ENCODE results near the gene TM9SF4. TPM values are rescaled to one million over a fixed set of nuclear protein-coding genes. Genes with fewer than 3 reads are reported as not detected.

Gene TM9SF4
- total RNA-seq, 1 experiment from 2014 or later: 30.9 TPM

DNA sequence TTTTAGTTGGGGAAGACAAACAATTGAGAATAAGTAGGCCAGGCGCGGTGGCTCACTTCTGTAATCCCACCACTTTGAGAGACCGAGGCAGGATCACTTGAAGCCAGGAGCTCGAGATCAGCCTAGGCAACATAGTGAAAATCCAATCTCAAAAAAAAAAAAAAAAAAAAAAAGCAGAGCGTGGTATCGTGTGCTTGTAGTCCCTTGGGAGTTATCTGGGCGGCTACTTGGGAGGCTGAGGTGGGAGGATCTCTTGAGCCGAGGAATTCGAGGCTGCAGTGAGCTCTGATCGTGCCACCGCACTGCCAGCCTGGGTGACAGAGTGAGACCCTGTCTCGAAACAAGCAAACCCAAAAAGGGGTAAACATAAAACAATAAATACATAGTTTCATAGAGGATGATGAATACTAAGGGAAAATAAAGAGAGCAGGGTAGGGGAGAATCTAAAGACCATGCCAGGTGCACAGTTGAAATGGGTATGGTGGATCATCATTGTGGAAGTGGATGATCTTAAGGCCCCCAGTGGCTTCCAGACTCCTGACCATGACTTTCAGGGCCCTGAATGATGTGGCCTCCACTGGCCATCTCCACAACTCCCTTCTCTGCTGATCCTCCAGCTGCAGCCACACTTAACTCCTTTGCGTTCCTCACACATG lies 99.1 kb downstream of the TM9SF4 start:
- in situ Hi-C loops (cut with HindIII; ENCODE audit: low pct_unique_long_range_greater_than_20kb, low sequenced_read_pairs): no loop called here

DNA sequence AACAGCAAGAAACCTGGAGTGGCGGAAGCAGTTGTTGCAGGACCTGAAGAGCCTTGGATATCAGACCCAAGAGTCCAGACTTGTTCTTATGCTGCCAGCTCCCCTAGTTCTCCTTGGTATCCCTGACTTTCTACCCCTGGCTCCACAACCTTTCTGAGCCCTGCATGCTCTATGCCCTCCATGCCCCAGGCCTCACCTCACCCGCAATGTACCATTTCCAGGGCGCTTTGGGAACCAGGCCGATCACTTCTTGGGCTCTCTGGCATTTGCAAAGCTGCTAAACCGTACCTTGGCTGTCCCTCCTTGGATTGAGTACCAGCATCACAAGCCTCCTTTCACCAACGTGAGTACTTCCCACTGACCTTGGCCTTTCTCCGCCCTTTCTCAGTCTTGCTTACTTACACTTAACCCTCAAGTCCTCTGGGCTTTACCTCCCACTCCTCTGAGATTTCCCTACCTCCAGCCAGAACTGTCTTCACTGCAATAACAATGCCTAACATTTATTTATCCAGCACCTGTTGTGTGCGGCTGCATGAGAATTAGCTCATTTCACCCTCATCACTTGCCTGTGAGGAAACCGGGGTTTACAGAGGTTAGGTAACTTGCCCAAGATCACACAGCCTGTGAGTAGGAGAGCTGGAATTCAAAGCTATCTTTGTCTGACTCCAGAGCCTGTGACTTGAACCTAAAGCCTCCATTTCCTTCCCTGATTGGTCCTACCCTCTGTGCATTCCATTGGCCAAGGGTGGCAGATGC lies 100.5 kb downstream of the TM9SF4 start:
- DNase-seq (ENCODE audit: low read depth, low spot score): no peak
- in situ Hi-C loops (cut with HindIII; ENCODE audit: low pct_unique_long_range_greater_than_20kb, low sequenced_read_pairs): no loop called here

More for the DNA sequence above, 99.1 kb downstream of the TM9SF4 start:
- no peak for DNase-seq (ENCODE audit: low read depth, low spot score)

DNA sequence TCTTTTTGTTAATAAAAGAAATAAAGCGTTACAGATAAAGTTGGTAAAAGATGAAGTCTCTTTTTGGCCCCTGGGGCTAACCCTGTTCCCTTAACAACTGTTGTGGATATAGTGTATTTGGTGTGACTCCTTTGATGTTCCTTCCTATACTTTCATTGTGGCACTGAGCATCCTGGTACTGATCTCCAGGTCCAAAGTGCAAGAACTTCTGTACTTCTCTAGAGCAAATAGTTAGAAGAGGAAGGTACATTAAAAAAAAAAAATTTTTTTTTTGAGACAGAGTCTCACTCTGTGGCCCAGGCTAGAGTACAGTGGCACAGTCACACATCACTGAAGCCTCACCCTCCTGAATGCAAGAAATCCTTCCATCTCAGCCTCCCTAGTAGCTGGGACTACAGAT lies 104.4 kb downstream of the TM9SF4 start:
- no peak for DNase-seq (ENCODE audit: low read depth, low spot score)
- in situ Hi-C loops (cut with HindIII; ENCODE audit: low pct_unique_long_range_greater_than_20kb, low sequenced_read_pairs): no loop called here

DNA sequence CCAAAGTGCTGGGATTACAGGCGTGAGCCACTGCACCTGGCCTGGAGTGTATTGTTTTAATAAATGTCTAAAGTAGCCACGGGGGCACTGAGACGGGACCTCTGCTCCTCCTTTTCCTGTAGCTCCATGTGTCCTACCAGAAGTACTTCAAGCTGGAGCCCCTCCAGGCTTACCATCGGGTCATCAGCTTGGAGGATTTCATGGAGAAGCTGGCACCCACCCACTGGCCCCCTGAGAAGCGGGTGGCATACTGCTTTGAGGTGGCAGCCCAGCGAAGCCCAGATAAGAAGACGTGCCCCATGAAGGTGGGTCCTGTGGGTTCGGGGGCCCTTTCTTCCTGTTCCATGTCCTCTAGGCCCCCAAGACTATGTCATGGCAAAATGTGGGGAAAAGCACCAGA lies 105.6 kb downstream of the TM9SF4 start:
- in situ Hi-C loops (cut with HindIII; ENCODE audit: low pct_unique_long_range_greater_than_20kb, low sequenced_read_pairs): no loop called here
- DNase-seq (ENCODE audit: low read depth, low spot score): no peak

DNA sequence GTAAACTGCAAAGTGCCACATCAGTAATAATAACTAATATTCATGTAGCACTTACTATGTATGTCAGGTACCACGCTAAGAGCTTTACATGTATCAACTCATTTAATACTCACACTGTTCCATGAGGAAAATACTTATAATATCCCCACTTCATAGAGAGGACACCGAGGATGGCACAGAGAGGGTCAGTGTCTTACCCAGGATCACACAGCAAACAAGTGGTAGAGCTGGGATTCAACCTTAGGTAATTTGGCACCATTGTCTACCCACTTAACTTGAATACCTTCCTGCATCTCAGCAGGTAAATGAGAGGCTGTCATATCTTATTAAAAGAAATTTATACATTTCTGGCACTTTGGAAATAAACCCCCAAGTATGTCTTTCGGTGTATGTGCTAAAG lies 106.2 kb downstream of the TM9SF4 start:
- in situ Hi-C loops (cut with HindIII; ENCODE audit: low pct_unique_long_range_greater_than_20kb, low sequenced_read_pairs): no loop called here

DNA sequence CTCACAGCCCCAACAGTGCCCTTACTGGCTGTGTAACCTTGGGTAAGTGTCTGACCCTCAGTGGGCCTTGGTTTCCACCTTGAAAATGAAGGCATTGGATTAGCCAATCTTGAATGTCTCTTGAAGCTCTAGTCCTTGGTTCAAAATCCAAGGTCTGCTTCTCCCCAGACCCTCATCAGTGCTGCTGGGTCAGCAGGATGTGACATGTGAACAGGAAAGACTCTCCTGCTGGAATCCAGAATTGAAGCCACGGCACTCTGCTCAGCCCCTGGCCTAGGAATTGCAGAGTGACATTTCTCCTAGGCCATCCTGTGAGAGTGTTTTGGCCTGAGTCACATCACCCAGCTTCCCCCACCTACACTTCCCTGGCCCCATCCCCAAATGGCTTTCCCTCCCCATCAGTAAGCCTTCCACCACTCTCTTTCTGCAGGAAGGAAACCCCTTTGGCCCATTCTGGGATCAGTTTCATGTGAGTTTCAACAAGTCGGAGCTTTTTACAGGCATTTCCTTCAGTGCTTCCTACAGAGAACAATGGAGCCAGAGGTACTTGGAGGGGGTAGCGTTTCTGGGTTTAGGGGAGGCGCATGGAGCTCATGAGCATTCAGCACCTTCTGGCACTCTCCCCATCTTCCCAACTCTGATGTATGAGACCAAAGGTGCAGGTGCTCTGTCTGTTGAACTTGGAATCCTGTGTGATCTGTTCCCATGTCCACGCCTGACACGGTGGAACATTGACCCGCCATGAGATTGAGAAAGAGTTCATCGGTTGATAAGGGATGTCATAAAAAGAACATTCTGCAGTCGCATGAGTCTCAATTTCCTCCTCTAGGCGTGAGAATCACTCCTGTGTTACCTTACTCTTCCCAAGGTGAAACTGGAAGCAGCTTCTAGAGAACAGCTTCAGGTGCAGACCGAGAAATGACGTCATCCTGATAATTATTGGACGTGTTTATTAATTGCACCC lies 106.9 kb downstream of the TM9SF4 start:
- no peak for DNase-seq (ENCODE audit: low read depth, low spot score)
- in situ Hi-C loops (cut with HindIII; ENCODE audit: low pct_unique_long_range_greater_than_20kb, low sequenced_read_pairs): no loop called here

More for the DNA sequence above, 106.2 kb downstream of the TM9SF4 start:
- no peak for DNase-seq (ENCODE audit: low read depth, low spot score)

Other genes starting within 250 kb of the TM9SF4 start
- 6.2 and 6.6 TPM in 2 replicates for gene DUSP15, start 239.2 kb upstream of the TM9SF4 start, total RNA-seq (2014; rRNA removed; shearing (Covaris generic))
- not detected in 2 replicates for gene TTLL9, start 239.1 kb upstream of the TM9SF4 start, total RNA-seq (2014; rRNA removed; shearing (Covaris generic))
- 12.2 and 13.9 TPM in 2 replicates for gene PDRG1, start 157.7 kb upstream of the TM9SF4 start, total RNA-seq (2014; rRNA removed; shearing (Covaris generic))
- 0.03 and 0.11 TPM in 2 replicates for gene XKR7, start 141.6 kb upstream of the TM9SF4 start, total RNA-seq (2014; rRNA removed; shearing (Covaris generic))
- 0.08 and 0.16 TPM in 2 replicates for gene CCM2L, start 99.3 kb upstream of the TM9SF4 start, total RNA-seq (2014; rRNA removed; shearing (Covaris generic))
- not detected in 2 replicates for gene HCK, start 57.5 kb upstream of the TM9SF4 start, total RNA-seq (2014; rRNA removed; shearing (Covaris generic))
- gene PLAGL2, start 98.0 kb downstream of the TM9SF4 start, total RNA-seq (2014; rRNA removed; shearing (Covaris generic)): 3.6 and 4.1 TPM in 2 replicates
- 56.1 and 58.0 TPM in 2 replicates for gene POFUT1, start 98.2 kb downstream of the TM9SF4 start, total RNA-seq (2014; rRNA removed; shearing (Covaris generic))
- 22.1 and 26.5 TPM in 2 replicates for gene KIF3B, start 167.9 kb downstream of the TM9SF4 start, total RNA-seq (2014; rRNA removed; shearing (Covaris generic))
- gene ASXL1, start 248.6 kb downstream of the TM9SF4 start, total RNA-seq (2014; rRNA removed; shearing (Covaris generic)): 22.6 and 29.1 TPM in 2 replicates